HG03103 (cell line): ENCODE measurements around the gene HLA-F.
A peak's percentile ranks its signal among the peaks of the same experiment; 100 is the strongest.

Source experiments
- ATAC-seq: cut with Tn5 transposase; IDR thresholded peaks from one replicate; pipeline ENCODE4 v1.9.1; 2021; ENCODE audit warnings: low read depth; ENCODE audit not compliant: unreplicated experiment

HLA-F gene

GRCh38 chr6:29723262-29723665, at the start of gene HLA-F:
HLA-F (plus strand) TSS chr6:29723434; CDS start chr6:29723464, 30 bp downstream.
- ATAC-seq, result peak; percentile 75

- ATAC-seq, result no peak
Measured at GRCh38 chr6:29674008-29674407, 49.2 kb upstream of the HLA-F start.

GRCh38 chr6:29675561-29675960, 47.7 kb upstream of the HLA-F start:
- ATAC-seq, result no peak

GRCh38 chr6:29676981-29677601, 46.1 kb upstream of the HLA-F start:
- ATAC-seq, result no peak

- ATAC-seq, result no peak
Measured at GRCh38 chr6:29678114-29678513, 45.1 kb upstream of the HLA-F start.

- no peak for ATAC-seq
Measured at GRCh38 chr6:29679962-29680361, 43.3 kb upstream of the HLA-F start.

- ATAC-seq, result no peak
Measured at GRCh38 chr6:29680416-29680815, 42.8 kb upstream of the HLA-F start.

- no peak for ATAC-seq
Measured at GRCh38 chr6:29680904-29681303, 42.3 kb upstream of the HLA-F start, which contains the start of gene ZFP57. ZFP57 (minus strand) TSS chr6:29681152; CDS start chr6:29677003, 4,149 bp downstream.

GRCh38 chr6:29681811-29682210, 41.4 kb upstream of the HLA-F start:
- ATAC-seq, result no peak

- no peak for ATAC-seq
Measured at GRCh38 chr6:29685718-29686326, 37.4 kb upstream of the HLA-F start.

- no peak for ATAC-seq
Measured at GRCh38 chr6:29694637-29695036, 28.6 kb upstream of the HLA-F start.

- no peak for ATAC-seq
Measured at GRCh38 chr6:29696147-29697125, 26.8 kb upstream of the HLA-F start.

GRCh38 chr6:29702519-29703103, 20.6 kb upstream of the HLA-F start:
- no peak for ATAC-seq

GRCh38 chr6:29705389-29706231, 17.6 kb upstream of the HLA-F start:
- no peak for ATAC-seq

- ATAC-seq, result no peak
Measured at GRCh38 chr6:29708432-29709179, 14.6 kb upstream of the HLA-F start.

- no peak for ATAC-seq
Measured at GRCh38 chr6:29709188-29709587, 14.0 kb upstream of the HLA-F start.

GRCh38 chr6:29710281-29710941, 12.8 kb upstream of the HLA-F start:
- no peak for ATAC-seq

GRCh38 chr6:29720863-29721262, 2.4 kb upstream of the HLA-F start:
- no peak for ATAC-seq
